KG1 (cell line): Measurements from ENCODE around the gene TMEM170A.
"Not testable (repeated sequence)": the region's sequence is repeated elsewhere in the genome, so short reads cannot be mapped to it uniquely, and the experiment has no call there.

ENCODE experiments used
- DNase-seq: peaks from one replicate; lab custom pipeline; 2025; lab: John Stamatoyannopoulos, UW

TMEM170A gene

DNA sequence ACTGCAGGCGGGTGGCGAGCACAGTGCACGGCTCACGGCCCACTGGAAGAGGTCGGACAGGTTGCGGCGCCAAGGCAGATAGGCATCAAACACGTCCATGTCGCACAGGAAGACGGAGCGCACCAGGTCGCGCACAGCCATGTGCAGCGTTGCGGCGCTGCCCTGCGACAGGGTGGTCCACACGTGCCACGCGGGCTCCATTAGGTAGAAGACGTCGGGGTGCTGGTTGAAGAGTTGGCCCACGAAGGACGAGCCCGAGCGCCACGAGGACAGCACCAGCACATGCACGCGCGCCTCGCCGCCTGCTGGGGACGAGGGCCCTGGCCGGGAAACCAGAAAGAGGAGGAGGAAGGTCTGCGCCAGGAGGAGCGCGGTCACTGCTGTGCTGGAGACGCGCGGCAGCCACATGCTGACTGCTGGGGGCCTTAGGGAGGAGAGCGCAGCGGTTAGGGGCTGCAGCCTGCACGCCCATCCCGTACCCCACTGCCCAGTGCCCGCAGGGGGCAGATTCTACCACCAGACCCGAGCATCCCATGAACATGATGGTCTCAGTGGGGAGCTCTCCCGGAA is 15.0 kb upstream of the TMEM170A start:
- DNase-seq, result no peak

DNA sequence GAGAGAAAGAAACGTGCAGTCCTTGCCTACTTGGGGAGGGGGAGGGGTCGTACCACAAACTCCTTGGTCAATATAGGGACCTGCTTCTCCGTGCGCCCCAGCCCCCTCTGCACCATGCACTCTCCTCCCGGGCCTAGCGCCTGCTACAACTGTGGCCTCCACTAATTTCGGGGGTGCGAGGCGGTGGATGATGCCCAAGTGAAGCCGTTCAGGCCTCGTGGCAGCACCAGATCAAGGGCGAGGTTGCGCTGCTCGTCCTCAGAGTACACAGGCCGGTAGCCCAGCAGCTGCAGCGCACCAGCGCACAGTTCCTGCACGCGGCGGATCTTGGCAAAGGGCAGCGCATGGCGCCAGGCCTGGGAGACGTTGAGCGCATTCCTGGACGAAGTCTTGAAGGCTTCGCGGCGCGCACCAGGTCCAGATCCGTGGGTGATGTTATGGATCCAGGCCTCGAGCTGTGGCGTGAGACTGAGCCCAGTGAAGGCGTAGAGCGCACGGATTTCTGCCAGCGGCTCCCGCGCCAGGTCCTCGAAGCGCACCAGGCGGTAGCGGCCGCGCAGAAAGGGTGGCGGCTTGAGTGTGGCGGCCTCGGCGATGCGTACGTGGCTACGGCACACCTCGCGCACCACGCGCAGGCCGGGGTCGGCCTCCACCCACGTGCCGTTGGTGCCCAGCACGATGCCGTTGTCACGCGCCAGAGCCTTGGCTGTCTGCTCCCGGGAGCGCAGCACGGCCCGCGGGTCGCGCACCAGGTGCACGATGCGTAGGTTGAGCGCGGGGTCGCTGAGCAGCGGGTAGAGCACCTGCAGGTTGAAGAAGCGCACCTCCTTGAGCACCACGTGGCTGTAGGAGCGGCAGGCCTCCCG is 14.2 kb upstream of the TMEM170A start:
- no peak for DNase-seq

DNA sequence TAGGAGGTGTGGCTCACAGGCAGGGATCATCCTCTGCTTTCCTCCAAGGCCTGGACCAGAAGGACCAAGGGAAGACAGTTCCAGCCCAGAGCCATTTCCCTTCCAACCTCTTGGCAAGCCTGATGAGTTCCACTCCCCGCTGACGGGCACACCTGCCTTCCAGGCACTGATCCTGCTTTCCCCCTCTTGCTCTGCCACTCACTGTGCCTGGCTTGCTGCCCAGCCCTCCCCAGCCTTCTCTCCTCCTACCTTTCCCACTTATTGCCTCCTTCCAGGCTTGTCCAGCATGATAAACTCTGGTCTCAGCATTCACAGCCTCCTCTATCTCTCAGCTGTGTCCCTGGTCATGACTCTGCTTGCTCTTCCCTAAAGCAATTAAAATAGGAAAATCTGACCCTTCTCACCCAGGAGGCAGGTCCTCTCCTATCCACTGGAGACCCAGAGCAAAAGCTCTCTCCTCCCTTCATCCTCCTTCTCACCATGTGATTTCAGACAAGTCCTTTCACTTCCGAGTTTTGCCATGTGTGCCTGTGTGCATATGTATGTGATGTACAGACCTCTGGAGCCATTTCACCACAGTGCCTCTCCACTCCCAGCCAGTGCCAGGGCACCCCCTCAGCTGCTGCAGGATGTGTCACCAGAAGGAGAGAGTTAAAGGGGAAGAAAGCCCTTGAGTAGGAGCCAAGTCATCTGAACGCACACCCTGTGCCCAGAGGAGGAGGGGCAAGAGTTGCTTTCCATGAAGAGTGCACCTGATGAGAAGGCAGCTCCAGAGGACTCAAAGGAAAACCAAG is 13.4 kb upstream of the TMEM170A start:
- DNase-seq, result no peak

DNA sequence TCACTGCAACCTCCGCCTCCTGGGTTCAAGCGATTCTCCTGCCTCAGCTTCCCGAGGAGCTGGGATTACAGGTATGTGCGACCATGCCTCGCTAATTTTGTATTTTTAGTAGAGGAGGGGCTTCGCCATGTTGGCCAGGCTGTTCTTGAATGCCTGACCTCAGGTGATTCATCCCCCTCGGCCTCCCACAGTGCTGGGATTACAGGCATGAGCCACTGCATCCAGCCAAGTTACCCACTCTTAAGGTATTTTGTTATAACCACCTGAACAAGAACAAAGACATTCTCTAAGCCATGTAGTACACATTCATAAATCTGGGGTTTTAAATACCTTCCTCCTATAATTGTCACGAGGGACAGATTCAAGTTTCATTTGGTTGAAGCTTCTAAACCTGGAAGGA is 12.3 kb upstream of the TMEM170A start:
- no peak for DNase-seq

DNA sequence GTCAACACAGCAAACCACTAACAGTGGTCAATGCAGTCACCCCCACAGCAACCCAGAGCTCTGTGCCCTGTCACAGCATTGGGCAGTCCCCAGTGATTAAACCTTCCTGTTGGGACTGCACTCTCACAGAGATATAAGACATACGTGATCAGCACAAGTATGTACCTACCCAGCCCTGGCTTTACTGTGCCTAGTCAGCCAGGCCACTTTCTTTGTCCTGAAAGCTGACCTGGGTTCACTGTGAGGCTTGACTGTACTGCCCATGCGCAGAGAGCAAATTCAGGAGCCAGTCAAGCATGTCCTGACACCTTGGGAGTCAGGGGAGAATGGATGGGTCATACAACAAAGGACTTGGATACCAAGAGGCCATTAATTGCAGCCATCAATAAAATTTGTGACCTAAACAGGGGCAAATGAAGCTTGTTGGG is 10.9 kb upstream of the TMEM170A start:
- DNase-seq, result no peak

DNA sequence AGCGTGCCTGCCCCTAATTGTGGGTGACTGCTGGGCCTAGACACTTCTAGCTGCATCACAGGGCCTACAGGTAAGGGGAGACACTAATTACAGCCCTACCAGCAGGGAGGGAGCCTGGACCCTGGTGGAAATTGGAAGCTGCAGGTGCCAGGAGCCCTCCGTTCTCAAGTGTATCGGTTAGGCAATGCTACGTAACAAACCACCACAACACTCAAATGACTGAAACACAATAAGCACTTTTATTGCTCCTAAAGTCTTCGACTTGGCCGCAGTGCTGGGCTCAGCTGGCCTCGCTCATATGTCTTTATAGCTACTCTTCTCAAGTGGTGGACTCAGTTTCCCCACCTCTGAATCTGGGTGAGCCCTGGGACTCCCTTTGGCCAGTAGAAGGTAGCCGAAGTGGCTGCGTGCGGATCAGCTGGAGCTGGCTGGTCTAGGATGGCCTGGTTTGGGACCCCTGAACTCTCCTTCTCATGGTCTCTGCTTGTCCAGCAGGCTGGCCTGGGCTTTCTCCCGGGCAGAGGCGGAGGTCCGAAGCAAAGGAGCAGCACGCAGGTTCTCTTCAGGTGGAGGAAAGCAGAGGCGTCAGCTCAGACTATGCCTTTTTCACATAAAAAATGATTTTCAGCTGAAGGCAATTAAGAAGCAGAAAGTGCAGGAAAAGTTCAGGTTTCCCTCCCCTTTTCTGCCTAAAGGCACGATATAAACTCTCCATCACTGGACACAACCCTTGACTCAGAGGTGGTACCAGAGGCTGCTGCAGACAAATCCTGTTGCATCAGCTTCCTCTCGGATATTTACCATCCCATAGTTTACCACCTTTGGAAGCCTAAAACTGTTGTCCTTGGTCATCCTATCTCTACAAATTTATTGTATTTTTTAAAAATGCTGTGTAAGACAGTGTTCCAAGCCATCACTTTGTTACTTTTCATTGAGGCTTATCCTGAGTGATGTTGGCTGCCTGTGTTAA is 8.7 kb upstream of the TMEM170A start:
- DNase-seq, result no peak

DNA sequence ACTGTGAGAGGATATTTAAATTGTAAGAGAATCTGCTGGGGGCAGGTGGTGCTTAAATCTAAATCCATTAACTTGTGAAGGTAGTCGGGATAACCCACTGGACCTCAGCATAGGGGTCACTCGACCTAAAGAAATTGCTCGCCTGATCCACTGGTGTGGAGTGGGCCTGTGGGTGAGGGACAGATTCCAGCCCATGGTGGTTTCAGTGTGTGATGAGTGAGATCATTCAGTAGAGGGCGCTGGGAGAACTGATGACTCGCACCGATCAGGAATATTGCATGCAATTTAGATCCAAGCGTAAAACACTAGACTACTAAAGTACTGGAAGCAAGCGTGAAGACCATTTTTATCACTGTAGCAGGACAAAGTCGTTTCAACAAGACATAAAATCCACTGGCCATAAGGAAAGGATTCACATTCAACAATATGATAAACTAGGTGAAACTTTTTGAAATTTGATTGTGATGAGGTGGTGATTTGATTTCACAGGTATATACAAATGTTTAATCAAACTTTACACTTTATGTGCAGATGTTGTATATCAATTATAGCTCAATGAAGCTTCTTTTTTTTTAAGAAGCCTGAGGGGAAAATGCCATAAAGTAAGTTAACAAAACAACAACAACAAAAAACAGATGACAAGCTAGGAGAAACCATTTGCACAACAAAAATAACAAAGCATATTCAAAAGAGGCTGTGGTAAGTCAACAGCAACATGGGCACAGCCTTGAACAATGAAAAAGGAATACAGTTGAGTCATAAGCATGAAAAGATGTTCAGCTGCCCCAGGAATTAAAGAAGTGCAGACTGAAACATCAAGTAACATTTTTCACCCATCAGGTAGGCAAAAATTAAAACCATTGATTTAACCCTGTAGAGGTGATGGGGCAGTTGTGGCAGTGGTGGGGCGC is 7.5 kb upstream of the TMEM170A start:
- no peak for DNase-seq

DNA sequence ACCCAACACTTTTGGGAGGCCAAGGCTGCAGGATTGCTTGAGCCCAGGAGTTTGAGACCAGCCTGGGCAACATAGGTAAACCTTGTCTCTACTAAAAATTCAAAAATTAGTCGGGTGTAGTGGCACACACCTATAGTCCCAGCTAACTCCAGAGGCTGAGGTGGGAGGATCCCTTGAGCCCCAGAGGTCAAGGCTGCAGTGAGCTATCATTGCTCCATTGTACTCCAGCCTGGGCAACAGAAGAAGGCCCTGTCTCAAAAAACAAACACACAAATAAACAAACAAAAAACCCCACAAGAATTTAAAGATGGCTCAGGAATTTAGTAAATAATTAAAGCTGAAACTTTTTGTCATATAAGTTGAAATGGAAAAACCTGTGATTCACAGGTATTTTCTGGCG is 2.3 kb upstream of the TMEM170A start:
- no peak for DNase-seq

DNA sequence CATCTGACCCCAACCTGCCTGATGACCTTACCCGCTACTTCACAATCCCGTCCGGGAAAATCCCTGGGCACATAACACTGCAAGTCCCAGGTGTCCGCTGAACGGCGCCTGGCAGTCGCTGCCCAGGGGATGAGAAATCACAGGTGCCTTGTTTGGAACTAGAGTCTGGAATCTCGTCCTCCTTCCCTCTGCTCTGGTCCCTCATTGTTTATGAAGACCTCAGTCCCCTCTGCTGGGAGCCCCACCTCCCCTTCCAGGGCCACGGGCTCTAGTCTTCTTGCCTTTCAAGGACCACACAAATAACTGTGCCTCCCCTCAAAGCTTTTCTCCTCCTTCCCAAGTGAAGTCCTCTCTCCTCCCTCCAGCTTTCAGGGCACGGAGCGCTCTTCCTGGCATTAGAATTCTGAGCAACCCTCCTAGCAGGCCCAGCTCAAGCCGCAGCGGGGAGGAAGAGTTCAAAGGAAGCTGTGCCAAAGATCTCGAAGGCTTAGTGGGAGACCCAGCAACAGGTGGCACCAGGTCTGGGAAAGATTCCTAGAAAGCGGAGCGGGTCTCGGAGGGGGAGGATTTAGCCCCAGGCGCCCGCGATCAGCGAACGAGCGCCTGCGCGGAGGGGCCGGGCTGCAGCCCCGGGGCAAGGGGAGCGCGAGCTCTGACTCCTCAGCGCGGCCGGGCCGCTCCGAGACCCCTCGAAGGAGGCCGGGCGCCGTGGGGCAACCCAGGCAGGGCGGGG is 934 bp downstream of the TMEM170A start:
- DNase-seq, result peak; percentile 51

DNA sequence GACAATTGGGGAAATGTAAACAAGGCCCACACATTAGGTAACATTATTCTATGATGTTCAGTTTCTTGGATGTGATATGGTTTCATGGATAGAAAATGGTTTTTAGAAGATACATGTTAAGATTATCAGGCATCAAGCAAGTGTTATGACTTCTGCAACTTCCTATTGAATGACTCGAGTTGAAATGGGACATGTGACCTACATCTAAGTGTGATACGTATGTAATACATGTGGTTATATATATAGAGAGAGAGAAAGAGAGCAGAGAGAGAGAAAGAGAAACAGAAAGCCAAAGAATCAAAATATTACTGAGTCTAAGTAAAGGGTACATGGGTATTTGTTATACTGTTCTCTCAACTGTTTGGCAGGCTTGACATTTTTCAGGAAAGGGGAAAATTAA is 1.7 kb downstream of the TMEM170A start:
- DNase-seq, result no peak

DNA sequence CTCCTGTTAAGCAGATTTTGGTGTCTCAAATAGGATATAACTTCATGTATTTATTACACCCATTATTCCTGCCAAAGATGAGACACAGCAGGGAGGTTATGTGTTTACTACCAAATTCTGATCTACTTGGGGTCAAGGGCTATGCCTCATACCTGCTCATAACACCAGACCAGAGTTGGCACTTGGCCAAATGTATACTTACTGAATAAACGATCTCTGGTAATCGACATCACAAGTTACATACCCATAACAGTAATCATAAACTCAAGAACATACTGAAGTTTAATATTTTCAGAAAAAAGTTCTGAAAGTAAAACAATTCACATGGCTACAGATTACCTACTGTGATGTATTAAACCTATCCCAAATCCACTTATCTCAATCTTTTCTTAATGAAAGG is 2.9 kb downstream of the TMEM170A start:
- DNase-seq, result no peak

DNA sequence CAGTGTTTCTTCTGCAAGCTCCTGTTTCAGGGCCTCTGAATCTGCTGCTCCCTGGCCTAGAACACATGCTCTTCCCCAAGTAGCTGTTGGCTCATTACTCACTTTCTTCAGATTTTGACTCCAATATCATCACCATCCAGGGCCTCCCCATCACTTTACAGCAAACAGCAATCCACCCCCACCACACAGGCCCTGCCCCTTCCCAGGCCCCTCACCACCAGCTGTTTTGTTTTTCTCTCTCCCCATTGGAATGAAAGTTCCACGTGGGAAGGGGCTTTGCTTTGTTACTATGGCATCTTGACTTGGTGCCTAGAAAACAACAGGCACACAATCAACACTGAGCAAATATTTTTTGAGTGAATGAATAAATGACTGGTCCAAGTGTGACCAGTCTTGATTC is 4.0 kb downstream of the TMEM170A start:
- DNase-seq, result no peak

DNA sequence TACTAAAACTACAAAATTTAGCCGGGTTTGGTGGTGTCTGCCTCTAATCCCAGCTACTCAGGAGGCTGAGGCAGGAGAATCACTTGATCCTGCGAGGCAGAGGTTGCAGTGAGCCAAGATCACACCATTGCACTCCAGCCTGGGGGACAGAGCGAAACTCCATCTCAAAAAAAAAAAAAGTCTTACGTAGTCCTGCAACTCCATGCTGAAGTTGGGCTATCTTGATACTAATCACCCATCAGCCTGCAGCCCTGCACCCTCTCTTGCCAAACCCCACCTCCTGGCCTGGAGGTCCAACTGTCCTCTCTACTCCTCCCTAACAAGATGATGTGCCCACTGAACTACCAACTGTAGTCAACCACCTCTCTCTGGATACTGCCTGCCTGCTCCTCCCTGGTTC is 4.8 kb downstream of the TMEM170A start:
- DNase-seq, result no peak

DNA sequence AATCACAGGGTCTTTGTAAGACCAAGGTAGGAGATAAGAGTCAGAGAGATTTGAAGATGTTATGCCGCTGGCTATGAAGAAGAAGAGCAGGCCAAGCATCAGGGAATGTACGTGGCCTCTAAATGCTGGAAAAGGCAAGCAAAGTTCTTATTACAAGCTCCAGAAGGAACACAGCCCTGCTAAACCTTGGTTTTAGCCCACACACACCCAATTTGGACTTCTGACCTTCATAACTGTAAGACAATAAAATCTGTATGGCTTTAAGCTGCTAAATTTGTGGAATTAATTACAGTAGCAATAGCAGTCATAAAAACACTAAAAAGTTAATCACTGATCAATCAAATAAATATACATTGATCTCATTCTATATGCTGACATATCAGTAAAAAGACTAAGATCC is 6.0 kb downstream of the TMEM170A start:
- DNase-seq, result no peak

DNA sequence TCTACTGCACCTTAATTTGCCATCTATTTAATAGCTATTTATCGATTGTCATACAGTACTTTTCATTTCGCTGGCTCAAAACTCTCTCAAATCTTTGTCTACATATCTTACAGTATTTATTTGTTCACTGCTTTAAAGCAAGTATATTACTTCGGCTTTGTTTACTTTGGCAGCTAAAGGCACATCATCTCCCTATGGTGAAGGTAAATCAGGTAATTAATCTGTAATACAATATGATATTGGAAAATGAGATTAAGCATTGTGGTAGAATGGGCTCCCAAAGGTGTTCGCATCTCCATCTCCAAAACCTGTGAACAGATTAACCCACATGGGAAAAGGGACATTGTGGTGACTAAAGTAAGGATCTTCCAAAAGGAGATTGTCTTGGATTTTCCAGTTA is 6.5 kb downstream of the TMEM170A start:
- DNase-seq, result no peak

DNA sequence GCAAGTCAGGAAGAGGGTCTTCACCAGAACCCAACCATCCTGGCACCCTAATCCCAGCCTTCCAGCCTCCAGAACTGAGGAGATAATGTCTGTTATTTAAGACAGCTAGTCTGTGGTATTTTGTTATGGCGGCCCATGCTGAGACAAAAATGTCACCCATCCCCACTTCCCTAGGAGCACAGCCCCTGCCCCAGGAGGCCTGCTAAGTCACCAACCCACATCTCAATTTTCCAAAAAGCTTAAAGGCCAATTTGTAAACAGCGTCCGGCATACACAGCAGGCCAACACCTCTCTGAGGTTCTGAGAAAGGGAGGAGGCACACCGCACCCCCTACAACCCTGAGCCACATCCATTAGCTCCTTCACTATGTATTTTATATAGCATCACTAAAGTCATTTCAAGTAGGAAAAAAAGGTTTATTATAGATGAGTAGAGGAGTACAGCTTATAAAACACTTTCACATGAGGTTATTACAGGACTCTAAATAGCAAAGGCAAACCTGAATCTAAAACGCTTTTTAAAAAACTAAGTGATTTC is 6.9 kb downstream of the TMEM170A start:
- no peak for DNase-seq

DNA sequence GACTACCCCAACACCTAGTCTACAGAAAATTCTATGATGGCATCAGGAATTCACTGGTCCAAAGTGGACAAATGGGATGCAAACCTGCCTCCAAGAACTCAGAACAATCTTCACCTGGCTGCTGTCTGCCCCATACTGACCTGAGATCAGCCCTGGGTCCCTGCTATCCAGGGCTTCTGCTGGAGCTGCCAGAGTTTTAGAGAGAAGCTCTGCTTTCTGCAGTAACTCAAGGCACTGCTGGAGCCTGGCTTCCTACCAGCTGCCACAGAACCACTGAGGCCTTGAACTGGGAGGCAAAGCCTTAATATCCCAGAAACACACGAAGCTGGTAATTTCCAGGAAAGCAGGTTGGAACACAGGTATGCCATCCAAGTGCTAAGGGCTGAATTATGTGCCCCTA is 7.5 kb downstream of the TMEM170A start:
- no peak for DNase-seq

DNA sequence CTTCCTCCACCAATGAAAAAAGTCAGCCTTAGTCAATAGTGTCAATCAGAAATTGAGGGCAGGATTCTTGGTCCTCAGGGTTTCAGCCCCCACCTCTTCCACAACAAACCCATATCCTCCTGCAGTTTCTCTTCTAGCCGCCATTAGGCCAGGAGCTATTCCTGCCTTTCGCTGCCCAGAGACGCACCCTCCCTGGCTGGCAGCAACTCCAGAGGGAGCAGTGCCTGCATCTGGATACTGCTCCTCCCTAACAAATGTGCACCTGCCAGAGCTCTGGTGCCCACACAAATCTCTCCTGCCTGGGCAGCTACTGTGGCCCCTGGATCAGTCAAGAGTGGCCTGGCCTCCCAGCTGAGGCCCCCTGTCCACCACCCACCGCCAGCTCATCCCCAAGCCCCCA is 8.0 kb downstream of the TMEM170A start:
- not testable (repeated sequence) for DNase-seq

DNA sequence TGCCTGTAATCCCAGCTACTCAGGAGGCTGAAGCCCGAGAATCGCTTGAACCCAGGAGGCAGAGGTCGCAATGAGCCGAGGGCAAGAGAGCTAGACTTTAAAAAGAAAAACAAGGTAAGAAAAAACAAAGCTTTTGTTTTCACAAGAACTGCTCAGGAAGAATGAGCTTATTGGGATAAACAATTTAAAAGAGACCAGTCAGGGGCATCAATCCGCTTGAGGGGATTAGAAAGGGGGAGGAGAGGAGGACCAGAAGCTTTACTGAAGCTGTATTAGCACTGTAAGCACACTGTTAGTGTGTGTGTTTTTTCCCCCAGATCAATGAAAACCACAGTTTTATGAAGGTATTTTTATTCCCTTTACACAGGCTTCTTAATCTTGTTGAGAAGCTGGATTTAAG is 8.8 kb downstream of the TMEM170A start:
- DNase-seq, result no peak
